GM13976 (cell line): ENCODE measurements around the gene KLHL29.

Experiments
- DNase-seq: peaks from one replicate; pipeline ENCODE4 v3.0.0; 2012; ENCODE audit warnings: low spot score
- in situ Hi-C: fragments of 300-500 bp; cut with MboI; formaldehyde crosslinking; loops from one replicate; pipeline ENCODE4 v1.12.0; 2022; ENCODE audit warnings: low sequenced_read_pairs, mixed read lengths, inconsistent platforms; ENCODE audit not compliant: unreplicated experiment
- TF ChIP-seq, protein P1 (sequence below): IDR thresholded peaks from 2 replicates; pipeline ENCODE4 v1.5.1; 2012; ENCODE audit warnings: borderline replicate concordance, mild to moderate bottlenecking; ENCODE audit not compliant: insufficient read depth; ENCODE audit errors: extremely low read depth, missing control alignments, control extremely low read depth

KLHL29 gene

DNA sequence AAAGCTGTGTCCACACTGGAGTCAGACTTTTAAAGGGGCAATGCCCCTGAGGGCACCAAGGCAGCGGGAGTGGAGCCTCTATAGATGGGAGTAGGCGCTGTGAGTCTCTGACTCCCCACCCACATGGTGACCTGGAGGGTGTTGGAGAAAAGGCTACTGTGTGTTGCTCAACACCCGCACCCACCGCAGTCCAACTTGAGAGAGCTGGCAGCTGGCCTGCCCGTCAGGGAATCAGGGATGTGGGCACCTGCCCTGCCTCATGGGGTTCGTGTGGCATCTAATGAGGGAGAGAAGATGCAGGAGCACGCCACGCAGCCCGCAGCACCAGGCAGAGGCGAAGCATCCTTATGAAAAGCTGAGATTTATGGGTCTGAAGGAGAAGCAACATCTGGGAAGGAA, 84.2 kb downstream of the KLHL29 start:
- TF ChIP-seq, protein P1, sequence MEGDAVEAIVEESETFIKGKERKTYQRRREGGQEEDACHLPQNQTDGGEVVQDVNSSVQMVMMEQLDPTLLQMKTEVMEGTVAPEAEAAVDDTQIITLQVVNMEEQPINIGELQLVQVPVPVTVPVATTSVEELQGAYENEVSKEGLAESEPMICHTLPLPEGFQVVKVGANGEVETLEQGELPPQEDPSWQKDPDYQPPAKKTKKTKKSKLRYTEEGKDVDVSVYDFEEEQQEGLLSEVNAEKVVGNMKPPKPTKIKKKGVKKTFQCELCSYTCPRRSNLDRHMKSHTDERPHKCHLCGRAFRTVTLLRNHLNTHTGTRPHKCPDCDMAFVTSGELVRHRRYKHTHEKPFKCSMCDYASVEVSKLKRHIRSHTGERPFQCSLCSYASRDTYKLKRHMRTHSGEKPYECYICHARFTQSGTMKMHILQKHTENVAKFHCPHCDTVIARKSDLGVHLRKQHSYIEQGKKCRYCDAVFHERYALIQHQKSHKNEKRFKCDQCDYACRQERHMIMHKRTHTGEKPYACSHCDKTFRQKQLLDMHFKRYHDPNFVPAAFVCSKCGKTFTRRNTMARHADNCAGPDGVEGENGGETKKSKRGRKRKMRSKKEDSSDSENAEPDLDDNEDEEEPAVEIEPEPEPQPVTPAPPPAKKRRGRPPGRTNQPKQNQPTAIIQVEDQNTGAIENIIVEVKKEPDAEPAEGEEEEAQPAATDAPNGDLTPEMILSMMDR = no peak
- DNase-seq = no peak
- in situ Hi-C loops = no loop called here

DNA sequence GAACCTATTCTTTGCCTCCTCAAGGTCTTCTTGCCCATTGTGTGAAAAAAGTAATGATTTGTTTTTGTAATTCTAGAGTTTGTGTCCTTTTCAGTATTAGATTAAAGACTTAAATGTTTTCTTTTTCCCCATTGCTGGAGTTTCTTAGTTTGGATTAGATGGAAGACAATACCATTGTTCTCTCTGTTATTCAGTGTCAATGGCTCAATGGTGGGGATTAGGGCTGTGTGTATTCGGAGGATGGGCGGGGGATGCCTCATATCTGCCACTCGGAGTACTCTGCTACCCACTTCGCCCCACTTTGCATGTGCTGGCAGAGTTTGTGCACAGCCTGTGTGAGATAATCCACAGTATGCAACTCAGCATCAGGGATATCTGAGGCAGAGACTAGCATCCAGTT, 90.1 kb downstream of the KLHL29 start:
- in situ Hi-C loops = no loop called here
- no peak for DNase-seq
- TF ChIP-seq, protein P1 = no peak

DNA sequence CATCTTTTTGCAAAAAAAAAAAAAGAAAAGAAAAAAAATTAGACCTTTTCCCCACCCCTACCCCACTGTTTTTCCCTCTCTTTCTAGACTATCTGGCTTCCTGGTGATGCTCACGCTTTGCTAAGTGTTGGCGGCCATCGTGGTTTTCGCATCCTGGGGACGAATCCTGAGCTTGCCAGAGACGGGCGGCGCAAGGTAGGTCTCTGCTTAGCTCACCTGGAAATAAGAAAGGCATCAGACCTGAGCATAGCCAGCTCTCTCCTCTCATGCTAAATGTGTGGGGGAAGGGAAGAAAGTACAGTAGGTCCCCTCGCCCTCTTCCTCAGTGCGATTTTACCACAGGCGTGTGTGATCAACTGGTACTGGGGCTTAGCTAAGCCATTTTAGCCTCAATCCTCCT, 90.5 kb downstream of the KLHL29 start:
- DNase-seq = no peak
- in situ Hi-C loops = no loop called here
- TF ChIP-seq, protein P1 = no peak

DNA sequence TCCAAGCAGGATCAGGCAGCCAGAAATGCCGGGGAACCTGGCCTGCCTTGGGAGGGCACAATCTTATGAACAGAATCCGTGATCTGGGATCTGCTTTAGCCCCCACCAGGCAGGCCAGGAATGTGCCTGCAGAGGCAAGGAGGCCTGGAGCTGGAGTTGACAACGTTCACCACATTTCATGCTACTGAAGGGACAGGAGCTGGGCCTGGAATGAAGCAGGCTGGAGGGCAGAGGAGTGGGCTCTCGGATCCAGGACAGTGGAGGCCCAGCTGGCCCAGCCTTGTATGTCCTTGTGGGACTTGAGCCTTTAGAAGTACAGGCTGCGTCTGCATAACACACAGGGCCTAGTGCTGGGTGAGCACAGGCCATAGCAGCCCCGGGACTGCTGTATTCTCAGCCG, 91.8 kb downstream of the KLHL29 start:
- in situ Hi-C loops = no loop called here
- TF ChIP-seq, protein P1 = no peak
- DNase-seq = no peak

DNA sequence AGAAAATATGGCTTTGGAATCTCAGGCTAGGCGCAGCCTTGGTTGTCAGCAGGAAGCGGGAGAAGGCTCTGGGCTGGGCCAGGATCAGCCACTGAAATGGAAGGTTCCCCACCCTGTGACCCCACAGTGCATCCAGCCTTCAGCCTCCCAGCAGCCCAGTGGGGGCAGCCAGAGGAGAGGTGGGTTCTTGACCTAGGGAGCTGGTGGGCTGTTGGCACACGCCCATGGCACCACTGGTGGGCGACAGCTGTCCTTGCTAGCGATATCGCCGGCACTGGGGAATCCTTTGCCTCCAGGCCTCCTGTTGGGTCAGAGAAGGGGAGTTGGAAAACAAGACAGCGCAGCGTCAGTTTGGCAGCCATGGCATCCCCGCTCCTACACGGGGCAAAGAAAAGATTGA, 92.4 kb downstream of the KLHL29 start:
- in situ Hi-C loops = no loop called here
- no peak for DNase-seq
- TF ChIP-seq, protein P1 = no peak

DNA sequence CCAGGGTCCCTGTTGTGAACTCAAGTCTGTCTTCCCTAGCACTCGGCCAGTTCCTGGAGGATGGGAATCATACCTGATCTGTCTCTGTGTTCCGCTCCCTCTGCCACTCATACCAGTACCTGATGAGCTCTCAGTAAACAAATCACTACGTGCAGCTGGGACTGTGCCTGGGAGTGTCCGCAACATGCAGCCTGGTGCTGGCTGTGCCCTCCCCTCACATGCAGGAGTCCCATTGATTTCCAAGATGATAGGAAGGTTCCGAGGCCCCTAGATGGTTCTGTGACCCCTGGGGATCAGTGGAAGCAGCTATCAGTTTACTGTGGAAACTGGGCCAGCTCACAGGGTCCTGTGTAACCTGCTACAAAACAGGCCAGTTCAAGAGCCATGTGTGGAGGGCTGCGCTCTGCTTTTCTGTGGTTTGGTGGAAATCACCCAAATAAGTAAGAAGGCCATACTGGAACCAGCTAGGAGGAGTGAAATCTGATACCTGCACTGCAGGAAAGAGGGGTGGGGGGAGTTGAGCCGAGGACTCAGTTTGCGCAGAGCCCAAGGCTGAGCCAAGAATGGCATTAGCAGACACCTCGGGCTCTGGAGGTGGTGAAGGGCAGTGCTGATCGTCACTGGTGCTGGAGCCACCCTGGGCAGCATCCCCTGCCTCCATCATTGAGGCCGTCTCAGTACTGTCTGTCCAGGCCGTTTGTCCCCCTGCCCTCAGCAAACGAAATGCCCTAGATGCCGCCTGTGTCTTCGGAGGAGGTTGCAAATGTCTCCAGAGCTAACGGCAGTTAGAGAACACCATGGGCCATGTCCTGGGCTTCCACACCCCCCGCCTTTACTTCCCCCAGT, 93.3 kb downstream of the KLHL29 start:
- TF ChIP-seq, protein P1 = no peak
- in situ Hi-C loops = no loop called here
- no peak for DNase-seq
